Body of pancreas (tissue), 4 donors: ENCODE results near the gene TELO2.

Source experiments
- CTCF ChIP-seq, 7 experiments: fragments of 450-650 bp in 4 of 7; fragments of 200-600 bp in 3 of 7; sonication (generic) in 3 of 7; IDR thresholded peaks; one replicate each; pipeline ENCODE4 v1.5.1; 2016 to 2019; ENCODE audit warnings: antibody characterized with exemption in 7 of 7
- POLR2A ChIP-seq, 3 donors: fragments of 450-650 bp; IDR thresholded peaks; one replicate each; pipeline ENCODE4 v1.6.1; 2016; ENCODE audit warnings: antibody characterized with exemption in 3 of 3, mild to moderate bottlenecking in 2 of 3

- no peak for TF ChIP-seq CTCF (IDR thresholded peaks at IDR 0.05)
- TF ChIP-seq POLR2A (IDR thresholded peaks at IDR 0.05), result no peak
Measured at GRCh38 chr16:1499756-1500464, 6.8 kb downstream of the TELO2 start.
